ENCODE results near the gene HNMT.

Gene HNMT

GRCh38 chr2:138061961-138062360 is 97.7 kb downstream of the HNMT start:
- H3K4me1 ChIP-seq (ENCODE audit: control insufficient read depth, insufficient read depth, low read length, poor library complexity, severe bottlenecking) = no peaks in the 10 kb centered on the region
- H3K4me3 ChIP-seq (ENCODE audit: insufficient read depth, low read depth, low read length, poor library complexity, severe bottlenecking) = no peak overlapping the region
- no peaks in the 10 kb centered on the region for H3K9me3 ChIP-seq (ENCODE audit: control insufficient read depth, low read length)
- H3K27ac ChIP-seq (ENCODE audit: insufficient read depth, low read length, poor library complexity, severe bottlenecking) = no peak overlapping the region
- DNase-seq = no peak
- no peaks in the 10 kb centered on the region for H3K27me3 ChIP-seq (replicated peaks; ENCODE audit: control insufficient read depth, insufficient read depth, low read length, poor library complexity, severe bottlenecking)
- H3K36me3 ChIP-seq (ENCODE audit: control insufficient read depth, insufficient read depth, low read length) = no peaks in the 10 kb centered on the region

DNA sequence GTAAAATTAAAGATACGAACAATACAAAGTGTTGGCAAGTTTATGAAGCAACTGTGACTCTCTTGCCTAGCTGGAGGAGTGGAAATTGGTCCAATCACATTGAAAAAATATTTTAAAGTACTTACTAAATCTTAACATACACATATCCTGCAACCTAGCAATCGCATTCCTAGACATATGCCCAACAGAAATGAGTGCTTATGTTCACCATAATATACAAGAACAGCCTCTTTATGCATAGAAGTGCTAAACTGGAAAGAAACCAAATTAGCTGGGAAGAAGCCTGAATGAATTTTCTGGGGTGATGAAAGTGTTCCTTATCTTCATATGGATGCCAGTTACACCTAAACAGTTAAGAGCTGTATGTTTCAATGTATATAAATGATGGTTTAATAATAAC is 98.9 kb downstream of the HNMT start:
- Histone ChIP-seq H3K27ac (ENCODE audit: insufficient read depth, low read length, poor library complexity, severe bottlenecking) (no peak overlapping the region), H3K4me3 (ENCODE audit: insufficient read depth, low read depth, low read length, poor library complexity, severe bottlenecking) (no peak overlapping the region), H3K4me1 (ENCODE audit: control insufficient read depth, insufficient read depth, low read length, poor library complexity, severe bottlenecking) (no peaks in the 10 kb centered on the region), H3K27me3 (replicated peaks; ENCODE audit: control insufficient read depth, insufficient read depth, low read length, poor library complexity, severe bottlenecking) (no peaks in the 10 kb centered on the region), H3K9me3 (ENCODE audit: control insufficient read depth, low read length) (no peaks in the 10 kb centered on the region), H3K36me3 (ENCODE audit: control insufficient read depth, insufficient read depth, low read length) (no peaks in the 10 kb centered on the region)
- no peak for DNase-seq
